EL (cell line): Measurements from ENCODE around the gene FGF11.
A peak's percentile ranks its signal among the peaks of the same experiment; 100 is the strongest.

ENCODE experiments used
- DNase-seq: peaks from one replicate; pipeline ENCODE4 v3.0.0-alpha.2; 2016

FGF11 gene

DNA sequence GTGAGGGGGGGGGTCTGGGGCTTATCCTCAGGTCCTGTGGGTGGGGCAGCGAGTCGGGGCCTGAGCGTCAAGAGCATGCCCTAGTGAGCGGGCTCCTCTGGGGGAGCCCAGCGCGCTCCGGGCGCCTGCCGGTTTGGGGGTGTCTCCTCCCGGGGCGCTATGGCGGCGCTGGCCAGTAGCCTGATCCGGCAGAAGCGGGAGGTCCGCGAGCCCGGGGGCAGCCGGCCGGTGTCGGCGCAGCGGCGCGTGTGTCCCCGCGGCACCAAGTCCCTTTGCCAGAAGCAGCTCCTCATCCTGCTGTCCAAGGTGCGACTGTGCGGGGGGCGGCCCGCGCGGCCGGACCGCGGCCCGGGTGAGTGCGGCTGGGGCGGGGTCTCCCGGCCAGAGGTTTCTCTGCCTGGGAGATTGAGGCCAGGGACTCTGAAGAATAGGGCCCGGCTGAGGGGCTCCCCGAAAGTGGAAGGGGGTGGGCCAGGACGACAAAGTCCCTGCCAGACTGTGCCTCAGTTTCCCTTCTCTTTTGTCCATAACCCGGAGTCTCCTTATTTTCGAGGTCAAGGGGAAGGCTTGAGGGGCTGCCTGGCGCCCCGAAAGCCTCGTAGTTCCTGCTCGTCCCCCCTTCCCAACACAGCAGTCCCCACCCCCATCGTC, at the start of gene FGF11:
Gene FGF11, plus strand, starts transcription at position 51 of the 651 bp plus-strand sequence. Its CDS starts 109 bp downstream, at position 160.
- no peak for DNase-seq

DNA sequence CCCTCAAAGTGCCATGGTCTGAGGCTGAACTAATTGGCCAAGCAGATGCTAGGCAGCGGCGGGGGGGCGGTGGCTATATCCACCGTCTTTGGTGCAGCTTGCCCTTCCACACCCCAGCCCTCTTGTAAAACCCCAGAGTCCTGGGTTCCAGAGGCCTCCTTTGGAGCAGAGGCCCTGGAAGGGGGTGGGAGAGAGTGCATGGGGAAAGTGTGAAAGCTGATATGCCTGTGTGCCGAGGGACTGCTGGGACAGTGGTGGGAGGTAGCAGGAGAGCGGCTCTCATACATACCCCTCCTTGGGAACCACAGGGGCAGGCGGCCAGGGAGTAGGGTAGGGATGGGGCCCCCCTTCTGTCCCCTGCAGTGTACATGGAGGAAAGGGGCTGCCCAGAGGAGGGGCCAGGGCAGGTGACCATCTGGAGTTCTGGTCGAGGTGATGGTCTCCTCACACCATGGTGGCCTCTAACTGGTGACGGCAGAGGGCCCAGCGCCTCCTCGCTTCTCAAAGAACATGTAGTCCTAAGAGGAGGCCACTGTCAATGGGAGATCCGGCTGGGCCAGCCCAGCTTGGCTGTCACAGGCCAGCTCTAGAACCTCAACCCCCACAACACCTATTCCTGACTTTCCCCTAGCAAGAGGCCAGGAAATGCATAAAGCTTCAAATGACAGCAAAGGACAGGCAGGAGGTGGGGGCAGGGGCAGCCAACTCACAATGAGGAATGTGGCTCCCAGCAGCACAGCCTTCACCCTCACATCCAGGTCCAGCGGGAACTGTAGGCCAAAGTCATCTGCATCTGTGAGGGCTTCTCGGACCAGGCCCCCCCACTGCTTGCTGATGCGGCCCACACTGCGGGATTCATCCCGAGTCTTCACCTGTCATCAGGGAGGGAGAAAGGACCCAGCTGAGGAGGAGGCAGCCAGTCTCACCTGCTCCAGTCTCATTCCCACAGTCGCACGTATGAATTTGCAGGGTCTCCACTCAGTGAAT, 49.1 kb upstream of the FGF11 start:
- no peak for DNase-seq

DNA sequence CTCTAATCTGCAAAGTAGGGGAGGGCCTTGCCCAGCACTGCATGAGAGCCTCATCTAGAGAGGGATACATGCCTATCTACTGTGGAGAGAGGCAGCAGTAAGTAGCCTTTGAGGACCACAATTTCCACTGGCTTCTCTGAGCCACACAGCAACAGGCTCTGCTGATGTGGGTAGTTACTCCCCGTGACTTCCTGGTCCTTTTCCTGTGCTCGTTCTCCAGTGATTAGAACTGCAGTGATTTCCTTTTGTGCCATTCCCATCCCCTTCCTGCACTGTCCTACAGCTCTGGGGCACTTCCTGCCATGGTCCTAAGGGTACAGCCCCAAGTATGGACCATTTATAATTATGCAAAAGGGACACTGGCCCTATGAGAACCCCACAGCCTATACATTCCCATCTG, 48.0 kb upstream of the FGF11 start:
- no peak for DNase-seq

DNA sequence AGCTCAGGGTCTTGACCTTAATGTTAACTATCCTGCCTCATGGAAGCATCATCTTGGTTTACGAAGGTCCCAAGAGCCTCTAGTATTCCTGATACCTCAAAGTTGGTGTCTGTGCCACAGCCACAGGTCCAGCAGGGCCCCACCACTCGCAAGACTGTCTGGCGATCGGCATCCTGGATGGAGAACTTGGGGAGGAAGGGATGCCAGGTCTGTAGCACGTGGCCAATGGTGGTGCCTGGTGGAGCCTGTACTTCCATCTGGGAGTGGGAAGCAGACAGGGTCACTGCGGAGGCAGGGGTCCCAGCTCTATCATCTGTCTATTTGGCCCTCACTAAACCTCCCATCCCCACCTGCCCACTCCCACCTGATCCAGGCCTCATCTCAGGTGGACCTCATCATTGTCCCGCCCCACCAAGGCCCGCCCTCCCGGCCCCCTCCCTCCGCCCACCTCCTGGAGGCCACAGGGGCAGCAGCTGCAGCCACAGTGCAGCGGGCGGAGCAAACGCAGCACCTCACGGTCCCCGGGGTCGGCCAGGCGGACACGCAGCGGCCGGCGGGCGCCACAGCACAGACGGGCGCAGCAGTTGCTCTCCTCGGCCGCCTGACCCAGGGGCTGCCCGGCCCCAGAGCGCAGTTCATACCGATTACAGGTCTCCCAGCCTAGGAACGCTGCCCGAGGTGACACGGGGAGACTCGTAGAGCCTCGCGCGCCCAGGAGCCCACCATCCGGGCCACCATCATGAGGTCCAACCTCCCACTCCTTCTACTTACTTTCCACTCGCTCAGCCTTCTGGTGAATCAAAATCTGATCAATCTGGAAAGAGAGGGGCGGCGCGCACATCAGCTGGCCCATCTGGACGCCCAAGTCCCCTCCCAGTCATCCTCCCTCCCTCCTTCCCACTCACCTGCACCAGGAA, 46.4 kb upstream of the FGF11 start:
- no peak for DNase-seq

DNA sequence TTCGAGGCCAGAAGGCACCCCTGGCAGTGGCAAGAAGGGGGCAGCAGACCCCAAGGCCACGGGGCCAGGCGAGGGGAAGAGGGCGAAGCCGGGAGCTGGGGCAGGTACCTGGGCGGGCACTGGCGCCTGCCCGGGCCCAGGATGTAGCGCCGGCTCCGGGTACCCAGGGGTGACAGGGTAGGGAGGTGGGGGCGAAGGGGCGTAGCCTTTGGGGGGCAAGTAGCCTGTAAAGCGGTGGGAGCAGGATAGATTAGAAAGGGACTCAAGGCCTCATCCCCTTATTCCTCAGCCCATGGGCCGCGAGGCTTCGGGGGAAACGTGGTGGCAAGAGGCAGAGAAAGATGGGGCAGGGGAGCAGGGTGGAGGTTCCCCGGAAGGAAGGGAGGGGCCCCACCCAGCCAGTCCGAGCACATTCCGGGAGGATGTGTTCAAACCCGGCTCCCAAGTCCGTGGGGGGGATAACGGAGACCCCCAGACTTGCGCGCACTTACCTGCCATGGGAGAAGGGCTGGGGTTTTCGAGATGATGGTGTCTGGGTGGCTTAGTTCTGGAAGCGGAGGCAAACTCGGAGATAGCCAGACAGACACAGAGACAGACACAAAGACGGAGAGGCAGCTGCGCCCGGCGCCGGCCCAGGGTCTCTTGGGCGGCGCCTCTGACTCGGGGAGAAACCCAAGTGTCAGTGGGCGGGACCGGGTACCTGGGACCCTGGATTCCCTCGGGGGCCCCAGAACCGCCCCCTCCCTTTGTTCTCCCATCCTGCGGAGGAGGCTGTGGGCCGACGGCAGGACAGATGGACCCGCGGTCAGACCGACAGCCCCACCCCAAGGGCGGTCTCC, 45.5 kb upstream of the FGF11 start:
- DNase-seq: peak; percentile 39

DNA sequence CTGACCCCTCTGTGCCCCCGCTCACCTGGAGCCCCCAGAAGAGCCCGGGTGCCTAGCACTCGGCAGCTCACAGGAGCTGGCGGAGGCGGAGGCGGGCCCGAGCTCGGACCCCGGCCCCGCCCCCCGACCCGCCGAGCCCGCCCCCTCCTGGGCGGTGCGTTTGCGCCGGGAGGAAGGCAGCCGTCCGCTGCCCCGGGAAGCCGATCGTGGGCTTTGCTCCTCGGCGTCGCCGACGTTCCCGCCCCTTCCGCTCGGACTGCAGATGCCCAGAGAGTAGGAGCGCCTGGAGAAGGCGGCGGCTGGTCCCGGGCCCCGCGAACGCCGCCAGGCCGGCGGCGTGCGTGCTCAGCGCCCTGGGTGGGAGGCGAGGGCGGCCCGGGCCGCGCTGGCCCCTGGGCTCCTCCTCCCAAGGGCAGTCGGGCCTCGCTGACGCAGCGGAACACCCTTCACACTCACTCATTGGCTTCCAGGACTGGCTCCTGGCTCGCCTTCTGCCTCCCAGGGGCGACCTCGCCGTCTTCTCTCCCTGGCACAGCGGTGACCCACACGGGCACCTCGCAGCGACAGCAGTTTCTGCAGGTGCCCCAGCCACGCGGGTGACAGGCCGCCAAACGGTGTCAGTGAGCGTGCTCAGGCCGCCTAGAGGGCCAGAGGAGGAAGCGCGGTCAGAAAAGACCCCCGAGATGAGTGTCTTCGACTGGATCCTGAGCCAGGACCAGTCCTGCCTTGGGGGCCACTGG, 44.7 kb upstream of the FGF11 start, which contains the start of gene PLSCR3:
Gene PLSCR3, minus strand, starts transcription at position 74 of the 740 bp plus-strand sequence. CDS start 415 bp downstream, outside the sequence.
- peak; percentile 90 for DNase-seq

DNA sequence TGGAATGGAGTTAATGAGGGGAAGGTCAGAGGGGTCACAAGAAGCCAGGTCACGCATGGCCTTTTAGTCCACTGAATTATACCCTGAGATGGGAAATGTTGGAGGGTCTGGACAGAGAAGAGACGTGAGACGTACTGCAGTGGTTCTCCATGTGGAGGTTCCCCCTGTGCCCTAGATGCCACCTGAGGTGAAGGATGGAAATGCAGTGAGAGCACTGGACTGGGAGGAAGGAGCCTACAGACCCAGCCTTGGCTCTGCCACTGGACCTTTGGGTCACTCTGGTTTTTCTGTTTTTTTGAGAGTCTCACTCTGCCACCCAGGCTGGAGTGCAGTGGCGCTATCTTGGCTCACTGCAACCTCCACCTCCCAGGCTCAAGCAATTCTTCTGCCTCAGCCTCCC, 43.2 kb upstream of the FGF11 start:
- DNase-seq: no peak

DNA sequence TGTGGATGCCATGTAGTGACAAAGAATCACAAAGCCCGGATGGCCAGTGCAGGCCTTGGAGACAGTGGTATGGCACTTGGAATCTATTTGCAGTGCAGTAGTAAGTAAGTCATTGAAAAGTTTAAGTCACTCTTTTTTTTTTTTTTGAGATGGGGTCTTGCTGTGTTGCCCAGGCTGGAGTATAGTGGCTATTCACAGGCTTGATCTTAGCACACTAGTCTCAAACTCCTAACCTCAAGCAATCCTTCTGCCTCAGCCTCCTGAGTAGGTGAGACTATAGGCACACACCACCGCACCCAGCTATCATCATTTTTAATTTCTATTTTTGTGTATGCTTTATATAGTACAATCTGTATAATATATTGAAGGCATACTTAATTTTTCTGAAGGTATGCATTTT, 40.7 kb upstream of the FGF11 start:
- DNase-seq: no peak

DNA sequence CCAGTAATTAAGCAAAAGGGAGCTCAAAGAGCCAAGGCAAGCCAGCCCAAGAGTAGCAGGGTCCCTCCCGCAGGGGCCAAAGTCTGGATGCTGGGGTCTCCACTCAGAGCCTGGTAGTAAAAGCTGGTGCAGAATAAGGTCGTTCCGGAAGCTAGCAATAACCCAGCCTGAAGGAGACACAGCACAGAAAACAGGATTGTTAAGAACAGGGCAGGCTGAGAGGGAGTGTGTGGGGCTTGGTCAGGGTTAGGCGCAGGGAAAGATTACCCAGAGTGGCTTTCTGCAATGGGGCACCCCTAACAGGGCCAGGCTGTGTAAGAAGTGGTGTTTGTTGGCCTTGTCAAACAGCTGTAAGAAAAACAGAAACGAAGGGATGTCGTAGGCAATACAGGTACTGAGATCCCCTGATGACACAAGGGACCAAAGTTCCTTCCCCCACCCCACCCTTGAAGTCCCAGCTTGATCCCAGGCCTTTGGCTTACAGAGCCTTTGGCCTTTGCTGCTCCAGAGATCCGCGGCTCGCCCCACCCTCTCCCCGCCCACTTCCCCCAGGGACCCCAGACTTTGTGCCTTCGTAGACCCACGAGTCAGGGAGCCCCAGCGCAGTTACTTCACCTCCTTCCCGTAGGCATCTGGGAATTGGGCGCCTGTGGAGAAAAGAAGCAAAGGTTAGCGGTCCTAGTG, 36.1 kb upstream of the FGF11 start:
- no peak for DNase-seq

DNA sequence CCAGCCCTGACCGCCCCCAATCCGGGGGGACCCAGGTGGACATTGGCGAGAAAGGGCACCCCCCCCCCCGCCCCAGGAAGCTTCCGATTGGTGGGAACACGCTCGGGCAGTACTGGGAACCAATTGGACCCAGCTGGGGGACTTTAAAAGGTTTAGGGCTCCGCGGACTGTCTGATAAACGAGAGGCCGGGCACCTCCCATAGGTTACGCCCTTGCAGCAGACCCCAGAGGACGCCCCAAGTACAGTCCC, 35.7 kb upstream of the FGF11 start:
- DNase-seq: peak; percentile 81

DNA sequence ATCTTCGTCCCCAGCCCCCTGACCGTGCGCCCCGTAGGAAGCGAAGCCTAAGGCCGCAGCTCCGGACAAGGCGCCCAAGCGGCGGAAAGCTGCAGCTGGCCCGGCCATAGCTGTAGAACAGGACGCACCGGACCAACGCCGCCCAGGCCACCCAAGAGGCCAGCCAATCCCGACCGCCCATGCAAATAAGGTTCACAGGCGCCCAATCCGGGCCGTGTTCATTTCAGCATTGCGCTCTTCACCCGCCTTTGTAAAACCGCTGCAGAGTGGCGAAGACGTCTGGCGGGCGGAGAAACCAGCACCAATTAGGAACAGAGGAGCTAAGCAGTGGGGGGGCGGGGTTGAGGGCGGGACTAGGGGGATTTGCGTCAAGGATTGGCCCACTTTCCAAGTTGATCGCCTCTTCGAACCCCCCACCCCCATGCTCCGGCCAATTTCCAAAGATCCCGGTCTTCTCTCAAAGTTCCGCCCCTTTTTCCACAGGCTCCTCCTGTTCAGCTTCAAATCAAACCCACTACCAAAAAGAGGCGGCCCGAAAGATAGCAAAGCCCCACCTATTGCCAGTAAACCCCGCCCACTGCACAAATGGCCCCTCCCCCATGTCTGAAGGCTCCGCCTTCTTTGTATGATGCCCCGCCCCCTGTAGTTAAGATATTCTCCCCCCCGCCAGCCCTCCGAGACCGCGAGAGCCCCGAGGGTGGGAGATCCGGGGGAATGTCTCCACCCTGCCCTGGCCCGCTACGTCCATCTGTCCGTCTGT, 35.2 kb upstream of the FGF11 start, which contains the start of gene TMEM256:
Gene TMEM256, minus strand, starts transcription at position 121 of the 760 bp plus-strand sequence. Its CDS starts 13 bp downstream, at position 108.
- DNase-seq: peak; percentile 100

DNA sequence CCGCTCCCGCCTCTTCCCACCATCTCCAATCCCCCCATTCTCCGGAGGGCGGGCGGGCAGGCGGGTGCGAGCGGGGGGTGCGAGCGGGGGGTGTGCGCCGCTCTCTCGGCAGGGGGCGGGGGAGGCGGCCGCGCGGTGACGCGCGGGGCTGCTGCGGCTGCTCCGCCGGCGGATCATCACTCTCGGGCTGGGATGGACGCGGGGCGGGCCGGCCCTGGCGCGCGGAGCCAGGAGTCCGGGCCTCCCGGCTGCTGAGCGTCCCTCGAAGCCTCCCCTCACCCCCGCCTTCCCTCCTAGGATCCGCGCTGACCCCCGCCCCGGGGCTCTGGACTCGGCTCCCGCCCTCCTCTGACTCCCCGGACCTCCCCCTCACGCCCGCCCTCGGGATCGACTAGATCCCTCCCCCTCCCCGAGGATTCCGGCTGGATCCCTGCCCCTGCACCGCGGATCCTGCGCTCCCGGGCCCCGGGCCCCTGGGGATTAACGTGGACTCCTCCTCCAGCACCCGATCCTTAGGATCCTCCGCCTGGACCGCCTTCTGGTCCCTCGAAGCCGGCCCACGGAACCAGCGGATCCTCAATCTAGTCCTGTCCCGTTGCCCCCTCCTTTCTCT, 34.5 kb upstream of the FGF11 start:
- no peak for DNase-seq

DNA sequence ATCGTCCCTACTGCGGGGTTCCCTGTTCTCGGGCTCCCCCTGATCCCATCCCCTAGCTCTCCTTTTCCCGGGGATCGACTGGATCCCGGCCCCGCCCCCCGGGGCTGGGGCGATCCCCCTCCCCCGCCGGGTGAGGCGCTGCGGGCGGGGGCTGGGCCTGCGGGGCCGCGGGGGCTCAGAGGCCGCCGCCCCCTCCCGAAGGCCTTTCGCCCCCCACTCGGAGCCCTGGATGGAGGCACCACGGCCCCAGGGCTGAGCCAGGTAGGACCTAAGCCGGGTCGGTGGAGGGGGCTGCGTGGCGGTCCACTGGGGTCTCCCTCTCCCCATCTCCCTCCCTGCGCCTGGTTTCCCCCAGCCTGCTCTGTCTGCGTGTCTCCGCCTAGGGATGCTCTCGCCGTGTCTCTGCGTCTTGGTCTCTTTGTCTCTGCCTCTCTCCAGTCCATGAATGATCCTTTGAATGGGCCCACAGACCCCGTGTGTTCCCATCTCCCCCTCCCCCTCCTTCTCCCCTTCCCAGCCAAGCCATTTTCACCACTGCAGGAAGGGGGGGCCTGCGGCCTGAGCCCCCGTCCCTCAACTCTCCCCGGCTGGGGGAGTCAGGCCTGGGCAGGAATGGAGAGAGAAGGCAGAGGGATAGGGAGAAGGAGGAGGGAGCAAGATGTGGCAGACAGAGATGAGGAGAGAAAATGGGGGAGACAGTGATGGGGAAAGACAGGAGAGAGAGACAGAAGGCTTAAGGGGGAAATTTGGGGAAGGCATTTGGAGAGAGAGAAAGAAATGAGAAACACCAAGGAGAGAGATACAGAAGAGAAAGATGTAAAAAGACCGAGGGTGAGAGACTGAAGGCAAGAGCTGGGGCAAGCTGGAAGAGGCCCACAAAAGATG, 33.7 kb upstream of the FGF11 start:
- peak; percentile 26 for DNase-seq

DNA sequence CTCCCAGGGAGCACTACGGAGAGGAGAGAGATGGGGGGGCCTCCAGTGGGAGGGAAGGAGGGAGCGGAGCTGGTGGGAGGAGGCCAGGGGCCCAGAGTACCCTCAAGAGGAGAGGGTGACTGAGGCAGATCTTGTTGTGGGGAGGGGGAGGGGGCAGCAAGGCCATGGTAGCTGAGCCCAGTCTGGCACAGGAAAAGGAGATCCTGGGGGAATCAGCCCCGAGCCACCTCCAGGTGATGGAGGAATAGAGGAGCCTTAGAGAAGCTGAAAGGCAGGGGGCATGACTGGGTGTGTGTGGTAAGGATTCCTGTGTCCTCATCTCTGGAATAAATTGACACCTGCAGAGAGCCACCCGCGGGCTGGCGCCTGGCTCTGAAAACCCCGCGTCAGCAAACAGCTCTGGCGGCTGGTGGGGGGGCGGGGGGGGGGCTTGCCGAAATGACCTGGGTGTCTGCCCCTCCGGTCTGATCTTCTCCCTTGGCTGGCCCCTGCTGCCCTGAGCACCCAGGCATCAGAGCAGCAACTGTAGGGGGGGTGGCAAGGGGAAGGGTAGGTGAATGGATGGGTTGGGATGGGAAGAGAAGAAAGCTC, 33.0 kb upstream of the FGF11 start:
- no peak for DNase-seq

DNA sequence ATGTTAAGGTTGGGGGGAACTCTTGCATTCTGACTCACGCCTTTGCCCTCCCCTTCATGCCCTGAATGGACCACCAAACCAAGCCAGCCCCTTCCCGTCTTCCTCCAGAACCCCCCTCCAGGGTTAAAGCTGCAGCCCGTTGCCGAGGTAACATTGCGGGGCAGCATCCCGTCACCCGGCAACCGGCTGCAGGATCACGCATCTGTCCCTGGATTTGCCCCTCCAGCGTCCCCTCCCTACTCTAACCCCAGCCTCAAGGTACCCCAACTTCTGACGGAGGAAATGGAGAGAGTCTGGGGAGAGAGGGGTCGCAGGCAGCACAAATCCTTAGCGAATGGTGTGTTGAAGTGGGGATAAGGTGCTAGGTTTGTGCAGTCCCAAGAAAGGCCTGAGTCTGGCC, 32.2 kb upstream of the FGF11 start:
- DNase-seq: no peak

DNA sequence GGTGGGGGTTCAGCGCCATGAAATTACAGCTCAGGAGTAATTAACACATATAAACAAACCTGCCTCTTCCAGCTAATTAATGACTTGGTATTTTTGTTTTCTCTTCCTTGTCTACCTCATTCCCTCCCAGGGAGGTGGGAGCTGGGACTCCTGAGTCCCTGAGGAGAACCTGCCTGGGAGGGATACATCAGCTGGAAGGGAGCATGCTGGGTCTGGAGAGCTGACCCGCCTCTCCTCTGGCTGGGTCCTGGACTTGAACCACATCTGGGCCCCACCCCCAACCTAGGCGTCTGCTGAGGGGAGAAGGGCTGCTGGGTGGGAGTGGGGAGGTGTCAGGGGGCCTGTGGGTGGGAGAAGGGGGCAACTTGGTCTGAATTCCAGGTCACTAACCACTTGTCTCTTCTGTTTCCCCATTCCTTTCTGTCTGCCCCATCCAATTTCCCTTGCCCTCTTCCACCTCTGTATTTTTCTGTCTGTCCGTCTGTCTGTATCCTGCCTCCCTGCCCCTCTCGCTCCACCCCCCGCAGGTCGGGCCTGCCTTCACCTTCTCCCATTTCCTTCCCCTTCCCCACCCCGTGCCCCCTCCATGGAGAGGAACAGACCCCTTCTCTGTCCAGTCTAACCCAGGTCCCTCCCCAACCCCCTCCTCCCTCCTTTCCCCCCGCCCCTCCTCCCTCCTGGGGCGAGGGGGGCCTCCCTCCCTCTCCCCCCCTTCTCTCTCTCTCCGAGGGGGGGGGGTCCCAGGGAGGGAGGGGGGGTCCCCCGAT, 31.6 kb upstream of the FGF11 start, which contains the start of gene NLGN2:
Gene NLGN2, plus strand, starts transcription at position 361 of the 767 bp plus-strand sequence. CDS start 411 bp downstream, outside the sequence.
- DNase-seq: no peak

DNA sequence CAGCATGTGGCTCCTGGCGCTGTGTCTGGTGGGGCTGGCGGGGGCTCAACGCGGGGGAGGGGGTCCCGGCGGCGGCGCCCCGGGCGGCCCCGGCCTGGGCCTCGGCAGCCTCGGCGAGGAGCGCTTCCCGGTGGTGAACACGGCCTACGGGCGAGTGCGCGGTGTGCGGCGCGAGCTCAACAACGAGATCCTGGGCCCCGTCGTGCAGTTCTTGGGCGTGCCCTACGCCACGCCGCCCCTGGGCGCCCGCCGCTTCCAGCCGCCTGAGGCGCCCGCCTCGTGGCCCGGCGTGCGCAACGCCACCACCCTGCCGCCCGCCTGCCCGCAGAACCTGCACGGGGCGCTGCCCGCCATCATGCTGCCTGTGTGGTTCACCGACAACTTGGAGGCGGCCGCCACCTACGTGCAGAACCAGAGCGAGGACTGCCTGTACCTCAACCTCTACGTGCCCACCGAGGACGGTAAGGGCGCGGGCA, 31.0 kb upstream of the FGF11 start:
- no peak for DNase-seq
